ENCODE results near the gene PALM3.

PALM3 gene, protein sequence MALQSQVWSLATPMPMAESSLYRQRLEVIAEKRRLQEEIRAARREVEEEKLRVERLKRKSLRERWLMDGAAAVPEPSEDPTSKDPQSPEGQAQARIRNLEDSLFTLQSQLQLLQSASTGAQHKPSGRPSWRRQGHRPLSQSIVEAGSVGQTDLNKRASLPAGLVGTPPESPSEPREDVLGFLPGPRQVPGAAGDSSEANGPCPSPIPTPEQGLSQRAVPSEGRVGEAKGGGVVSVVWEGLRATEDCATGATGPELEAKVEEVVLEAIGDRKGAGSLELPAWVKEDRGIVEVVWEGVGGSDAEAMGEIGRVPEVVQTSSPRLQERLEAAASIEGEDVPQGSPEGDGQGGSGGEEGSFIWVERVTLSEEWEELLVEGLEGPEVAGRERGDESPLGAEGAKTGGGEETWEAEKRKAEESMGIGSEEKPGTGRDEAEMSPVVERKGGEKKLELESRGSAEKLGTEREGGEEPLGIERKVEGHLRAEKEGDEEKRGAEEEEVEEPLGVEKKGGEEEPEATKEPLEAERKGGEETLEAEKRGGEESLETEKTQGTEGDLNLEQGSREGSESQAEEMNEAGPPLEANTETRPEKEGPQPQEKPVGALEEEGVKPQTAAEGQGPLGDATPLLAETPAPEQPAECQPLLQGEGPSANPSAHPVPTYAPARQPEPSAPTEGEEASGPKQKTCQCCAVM

DNA sequence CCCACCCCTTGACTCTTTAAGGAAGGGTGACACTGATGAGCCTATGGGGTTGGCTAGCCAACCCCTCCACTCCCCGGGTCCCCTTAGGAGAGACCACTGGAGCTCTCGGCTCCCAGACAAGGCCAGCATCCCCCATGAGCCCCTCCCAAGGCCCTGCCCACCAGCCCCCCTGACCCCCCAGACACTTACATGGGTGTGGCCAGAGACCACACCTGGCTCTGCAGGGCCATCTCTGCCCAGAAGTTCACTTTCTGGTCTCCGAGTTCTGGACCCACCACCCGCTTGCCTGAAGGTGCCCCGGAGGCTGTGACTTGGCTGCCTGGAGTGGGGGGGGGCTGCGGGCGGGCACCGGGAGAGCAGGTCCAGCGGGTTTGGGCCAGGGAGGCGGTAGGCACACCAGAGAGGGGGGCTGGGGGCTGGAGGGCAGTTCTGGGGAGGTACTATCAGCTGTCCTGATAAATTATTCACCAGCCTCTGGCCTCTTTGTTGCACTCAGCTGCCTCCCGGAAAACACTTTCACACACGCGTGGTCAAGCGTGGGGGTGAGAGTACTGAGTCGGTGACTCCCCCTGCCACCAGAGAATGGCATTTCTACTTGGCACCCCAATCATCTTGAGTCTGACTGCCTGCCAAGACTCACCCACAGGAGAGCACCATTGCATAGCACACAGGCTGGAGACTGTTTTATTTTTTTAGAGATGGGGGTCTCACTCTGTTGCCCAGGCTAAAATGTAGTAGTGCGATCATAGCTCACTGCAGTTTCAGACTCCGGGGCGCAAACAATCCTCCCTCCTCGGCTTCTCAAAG, at the start of gene PALM3:
TSS of gene PALM3 (minus strand) at position 326 of the 807 bp plus-strand sequence. CDS start at position 230, 96 bp downstream.
- no peak for DNase-seq (ENCODE audit: low spot score)

DNA sequence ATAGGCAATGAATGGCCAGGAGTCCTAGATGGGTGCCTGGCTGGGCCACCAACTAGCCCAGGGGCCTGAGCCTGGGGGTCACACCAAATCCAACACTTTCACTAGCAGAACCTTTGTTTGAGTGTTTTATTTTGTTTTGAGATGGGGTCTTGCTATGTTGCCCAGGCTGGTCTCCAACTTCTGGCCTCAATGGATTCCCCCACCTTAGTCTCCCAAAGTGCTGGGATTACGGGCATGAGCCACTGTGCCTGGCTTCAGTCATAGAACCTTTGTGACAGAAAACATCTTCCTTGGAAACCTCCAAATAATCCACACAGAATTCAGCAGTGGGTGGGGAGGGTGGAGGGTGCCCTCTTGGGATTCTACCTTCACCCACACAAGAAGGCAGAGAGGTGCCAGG, 49.6 kb upstream of the PALM3 start:
- DNase-seq (ENCODE audit: low spot score): no peak

DNA sequence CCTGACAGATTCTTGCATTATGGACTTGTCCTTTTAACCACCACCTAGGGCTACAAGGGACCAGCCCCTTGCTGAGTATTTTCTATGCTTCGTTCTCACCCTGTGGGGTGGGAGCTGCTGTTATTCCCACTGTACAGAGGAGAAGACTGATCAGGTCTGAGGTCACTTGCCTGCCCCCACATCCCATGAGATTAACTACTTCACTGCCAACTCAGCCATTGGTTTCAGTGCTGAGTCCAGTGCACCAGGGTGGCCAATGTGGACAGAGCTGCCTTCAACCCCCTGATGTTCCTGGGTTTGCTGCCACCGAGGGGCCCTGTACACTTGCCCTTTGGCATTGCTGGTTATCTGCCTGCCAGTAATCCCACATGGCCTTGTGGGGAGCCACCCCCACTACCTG, 48.8 kb upstream of the PALM3 start:
- DNase-seq (ENCODE audit: low spot score): no peak

DNA sequence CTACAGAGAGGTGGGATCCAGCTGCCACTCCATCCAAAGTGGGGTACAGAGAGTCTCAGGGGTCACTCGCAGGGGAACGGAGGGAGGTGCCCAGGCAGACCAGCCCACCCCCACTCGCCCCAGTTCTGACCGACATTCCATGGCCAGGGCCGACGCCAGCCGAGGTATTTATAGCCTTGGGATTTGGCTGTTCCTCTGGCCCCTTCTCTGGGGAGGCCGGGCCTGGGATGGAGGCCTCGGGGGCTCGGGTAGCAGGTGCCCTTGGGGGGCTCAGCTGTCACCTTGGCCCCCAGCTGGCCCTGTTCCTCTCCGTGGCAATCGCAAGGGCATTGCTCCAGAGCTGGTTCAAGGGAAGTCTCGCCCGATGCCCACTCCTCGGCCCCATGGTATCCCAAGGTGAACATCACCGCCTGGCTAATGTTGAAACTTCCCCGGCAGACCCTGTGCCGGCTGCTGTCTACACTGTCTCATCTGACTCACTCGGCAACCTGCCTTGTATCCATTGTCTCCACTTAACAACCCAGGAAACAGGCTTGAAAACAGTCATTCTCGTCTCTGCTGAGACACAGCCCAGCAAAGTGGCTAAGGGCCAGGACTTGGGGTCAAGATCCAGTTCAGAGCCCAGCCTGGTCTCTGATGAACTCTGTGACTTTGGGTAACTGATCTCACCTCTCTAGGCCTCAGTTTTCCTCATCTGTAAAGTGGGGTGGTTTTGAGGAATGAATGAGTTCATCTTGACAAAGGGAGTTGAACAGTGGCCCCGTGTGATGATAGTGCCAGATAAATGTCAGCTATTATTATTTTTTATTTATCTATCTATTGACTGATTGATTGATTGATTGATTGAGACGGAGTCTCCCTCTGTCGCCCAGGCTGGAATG, 45.9 kb upstream of the PALM3 start:
- DNase-seq (ENCODE audit: low spot score): no peak

DNA sequence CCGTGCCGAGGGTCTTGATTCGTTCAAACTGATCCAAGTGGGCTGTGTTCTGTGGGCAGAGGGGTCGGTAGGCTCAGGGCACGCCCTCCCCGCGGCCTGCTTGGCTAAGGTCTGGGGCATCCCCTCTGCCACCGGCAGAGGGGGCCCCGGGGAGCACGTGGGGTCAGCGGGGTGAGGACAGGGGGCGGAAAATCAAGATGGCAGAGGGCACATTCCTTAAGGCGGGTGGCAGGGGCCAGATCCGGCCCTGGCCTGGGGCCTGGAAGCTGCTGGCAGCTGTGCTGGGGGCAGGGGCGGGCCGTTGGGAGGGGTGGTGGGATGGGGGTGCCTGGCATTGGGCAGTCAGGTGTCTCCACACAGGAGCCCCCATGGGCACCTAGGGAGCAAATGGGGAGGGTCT, 45.0 kb upstream of the PALM3 start:
- no peak for DNase-seq (ENCODE audit: low spot score)

DNA sequence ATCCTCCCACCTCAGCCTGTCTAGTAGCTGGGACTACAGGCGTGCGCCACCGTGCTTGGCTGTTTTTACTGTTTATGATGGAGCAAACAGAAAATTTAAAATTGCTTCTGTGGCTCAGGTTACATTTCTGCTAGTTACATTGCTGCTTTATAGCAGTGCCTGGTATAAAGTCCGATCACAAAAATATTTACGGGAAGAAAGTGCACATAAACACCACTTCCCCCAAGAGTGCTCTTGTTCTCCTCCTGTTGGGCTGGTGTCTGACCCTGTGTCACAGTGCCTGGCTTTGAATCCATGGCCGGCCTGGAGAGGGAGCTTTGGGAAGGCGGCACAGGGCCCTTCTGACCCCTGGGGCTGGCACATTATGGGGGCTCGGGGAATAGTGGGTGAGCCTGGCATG, 43.8 kb upstream of the PALM3 start:
- DNase-seq (ENCODE audit: low spot score): no peak

DNA sequence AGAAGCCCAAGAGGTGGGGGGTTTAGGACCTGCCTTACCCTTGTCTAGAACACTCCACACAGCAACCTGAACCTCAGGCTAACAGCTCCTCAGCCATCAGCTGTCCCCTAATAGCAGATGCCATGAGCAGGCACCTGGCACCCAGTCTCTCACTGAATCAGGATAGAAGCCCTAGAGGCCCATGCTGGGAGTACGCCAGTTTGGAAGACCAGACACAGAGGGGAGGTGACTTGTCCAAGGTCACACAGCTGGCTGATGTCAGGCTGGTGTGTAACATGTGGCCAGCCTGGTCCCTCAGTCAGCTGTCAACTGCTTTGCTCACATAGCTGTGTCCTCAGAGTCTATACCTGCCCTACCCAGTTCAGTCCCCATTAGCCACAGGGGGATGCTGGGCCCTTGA, 41.4 kb upstream of the PALM3 start:
- DNase-seq (ENCODE audit: low spot score): no peak

DNA sequence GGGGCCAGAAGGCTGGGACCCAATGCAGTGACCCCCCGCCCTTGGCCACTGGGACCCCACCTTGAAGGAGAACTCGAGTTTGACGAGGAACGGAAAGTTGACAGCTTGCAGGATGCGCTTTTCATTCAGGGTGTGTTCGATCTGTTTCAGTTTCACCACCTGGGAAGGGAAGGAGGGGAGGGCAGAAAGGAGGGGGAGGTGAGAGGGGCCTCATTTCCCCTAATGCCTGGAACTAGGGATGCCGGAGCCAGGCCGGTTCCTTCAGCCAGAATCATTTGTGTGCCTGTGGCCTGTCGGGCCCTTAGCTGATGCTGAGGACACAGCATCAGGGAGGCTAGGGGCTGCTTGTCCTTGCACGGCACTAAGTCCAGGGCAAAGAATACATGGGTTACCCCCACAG, 40.9 kb upstream of the PALM3 start:
- no peak for DNase-seq (ENCODE audit: low spot score)

DNA sequence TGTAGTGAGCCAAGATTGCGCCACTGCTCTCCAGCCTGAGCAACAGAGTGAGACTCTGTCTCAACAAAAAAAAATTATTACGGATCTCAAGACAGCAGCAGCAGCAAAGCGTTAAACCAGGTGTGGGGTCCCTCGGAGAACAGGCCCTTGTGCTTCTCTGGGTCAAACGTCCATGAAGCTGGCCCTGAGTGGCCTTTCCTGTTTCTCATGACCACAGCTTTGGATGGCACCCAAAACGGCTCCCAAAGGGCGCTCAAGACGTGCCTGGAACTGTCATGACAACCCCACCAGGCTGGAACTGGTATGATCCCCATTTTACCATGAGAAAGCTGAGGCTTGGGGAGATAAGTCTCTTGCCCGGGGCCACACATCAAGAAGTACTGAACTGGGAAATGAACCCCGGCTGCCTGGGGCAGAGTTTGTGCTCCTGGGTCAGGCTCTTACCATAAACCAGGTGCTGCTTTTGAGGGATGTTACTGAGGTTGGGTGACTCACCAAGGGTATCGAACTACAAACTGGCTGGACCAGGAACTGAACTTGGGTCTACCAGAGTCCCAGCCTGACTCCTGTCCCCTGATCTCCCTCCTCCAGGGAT, 40.3 kb upstream of the PALM3 start:
- no peak for DNase-seq (ENCODE audit: low spot score)

DNA sequence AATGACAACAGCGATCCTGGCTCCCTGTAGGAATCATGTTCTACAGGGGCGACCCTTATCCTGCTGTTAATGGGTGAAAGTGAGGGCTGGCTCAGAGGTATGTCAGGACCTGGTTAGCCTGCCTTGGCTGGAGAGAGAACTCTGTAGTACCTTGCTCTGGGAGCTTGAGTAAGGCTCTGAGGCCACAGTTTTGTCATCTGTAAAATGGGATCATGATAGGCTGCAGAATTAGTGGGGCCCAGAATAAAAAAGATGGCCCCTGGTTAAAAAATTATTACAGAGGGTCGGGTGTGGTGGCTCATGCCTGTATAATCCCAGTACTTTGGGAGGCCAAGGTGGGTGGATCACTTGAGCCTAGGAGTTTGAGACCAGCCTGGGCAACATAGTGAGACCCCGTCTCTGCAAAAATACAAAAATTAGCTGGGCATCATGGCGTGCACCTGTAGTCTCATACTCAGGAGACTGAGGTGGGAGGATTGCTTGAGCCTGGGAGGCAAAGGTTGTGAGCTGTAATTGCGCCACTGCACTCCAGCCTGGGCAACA, 39.2 kb upstream of the PALM3 start:
- no peak for DNase-seq (ENCODE audit: low spot score)

DNA sequence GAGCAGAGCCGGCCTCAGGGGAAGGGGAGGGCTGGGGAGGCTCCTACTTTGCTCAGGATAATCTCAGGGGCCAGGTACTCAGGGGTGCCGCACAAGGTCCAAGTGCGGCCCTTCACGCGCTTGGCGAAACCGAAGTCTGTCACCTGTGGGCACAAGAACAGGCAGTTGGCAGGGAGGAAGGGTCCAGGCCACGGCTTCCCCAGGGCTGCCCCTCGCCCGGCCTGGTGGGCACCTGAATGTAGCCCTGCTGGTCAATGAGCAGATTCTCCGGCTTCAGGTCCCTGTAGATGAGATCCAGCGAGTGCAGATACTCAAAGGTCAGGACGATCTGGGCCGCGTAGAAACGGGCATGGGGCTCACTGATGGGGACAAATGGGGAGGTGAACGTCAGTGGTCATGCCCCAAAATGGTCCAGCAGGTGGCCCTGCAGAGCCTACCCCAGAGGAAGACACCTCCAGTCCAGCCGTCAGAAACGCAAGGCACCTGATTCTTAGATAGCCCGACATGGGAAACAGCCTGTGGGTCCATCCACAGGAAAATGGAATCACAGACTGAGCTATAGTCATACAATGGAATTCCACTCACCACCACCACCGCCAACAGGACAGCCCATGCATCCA, 35.8 kb upstream of the PALM3 start:
- no peak for DNase-seq (ENCODE audit: low spot score)

DNA sequence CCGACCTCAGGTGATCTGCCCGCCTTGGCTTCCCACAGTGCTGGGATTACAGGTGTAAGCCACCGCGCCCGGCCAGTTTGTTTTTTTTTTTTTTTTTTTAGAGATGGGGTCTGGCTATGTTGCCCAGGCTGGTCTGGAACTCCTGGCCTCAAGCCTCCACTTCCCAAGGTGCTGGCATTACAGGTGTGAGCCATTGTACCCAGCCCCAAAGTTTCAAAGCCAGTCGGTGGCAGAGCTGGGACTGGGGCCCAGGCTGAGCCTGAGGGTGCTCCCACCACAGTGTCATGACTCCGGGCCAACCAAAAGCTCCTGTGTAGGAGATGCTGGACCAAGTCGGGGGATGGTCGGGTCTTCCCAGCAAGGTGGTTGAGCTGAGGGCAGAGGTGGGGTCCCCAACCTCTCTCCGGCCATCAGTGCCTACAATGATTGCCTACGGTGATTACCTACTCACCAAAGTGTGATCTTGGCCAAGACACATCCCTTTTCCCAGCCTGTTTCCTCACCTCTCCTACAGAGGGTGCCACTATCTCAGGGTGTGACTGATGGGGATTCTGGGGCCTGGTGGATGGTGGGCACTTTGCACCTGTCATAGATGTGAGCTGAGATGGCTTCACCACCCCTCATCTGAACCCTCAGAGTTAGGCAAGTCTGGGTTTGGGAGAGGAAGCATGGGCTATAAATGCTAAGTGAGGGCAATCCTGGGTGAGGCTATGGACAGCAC, 34.6 kb upstream of the PALM3 start:
- no peak for DNase-seq (ENCODE audit: low spot score)

DNA sequence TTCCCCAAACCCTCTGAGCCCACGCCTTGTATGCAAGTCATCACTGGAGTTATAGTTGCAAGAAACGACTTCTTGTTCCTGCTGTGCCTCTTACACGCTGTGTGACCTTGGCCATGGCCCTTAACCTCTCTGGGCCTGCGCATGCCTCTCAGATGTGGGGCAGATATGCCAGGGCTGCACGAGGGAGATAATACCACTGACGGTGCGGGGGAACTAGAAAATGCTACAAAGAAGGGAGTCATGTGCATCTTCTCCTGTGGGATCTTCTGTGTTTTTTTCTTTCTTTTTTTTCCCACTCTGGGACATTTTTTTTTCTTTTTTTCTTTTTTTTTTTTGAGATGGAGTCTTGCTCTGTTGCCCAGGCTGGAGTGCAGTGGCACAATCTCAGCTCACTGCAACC, 33.0 kb upstream of the PALM3 start:
- DNase-seq (ENCODE audit: low spot score): no peak

DNA sequence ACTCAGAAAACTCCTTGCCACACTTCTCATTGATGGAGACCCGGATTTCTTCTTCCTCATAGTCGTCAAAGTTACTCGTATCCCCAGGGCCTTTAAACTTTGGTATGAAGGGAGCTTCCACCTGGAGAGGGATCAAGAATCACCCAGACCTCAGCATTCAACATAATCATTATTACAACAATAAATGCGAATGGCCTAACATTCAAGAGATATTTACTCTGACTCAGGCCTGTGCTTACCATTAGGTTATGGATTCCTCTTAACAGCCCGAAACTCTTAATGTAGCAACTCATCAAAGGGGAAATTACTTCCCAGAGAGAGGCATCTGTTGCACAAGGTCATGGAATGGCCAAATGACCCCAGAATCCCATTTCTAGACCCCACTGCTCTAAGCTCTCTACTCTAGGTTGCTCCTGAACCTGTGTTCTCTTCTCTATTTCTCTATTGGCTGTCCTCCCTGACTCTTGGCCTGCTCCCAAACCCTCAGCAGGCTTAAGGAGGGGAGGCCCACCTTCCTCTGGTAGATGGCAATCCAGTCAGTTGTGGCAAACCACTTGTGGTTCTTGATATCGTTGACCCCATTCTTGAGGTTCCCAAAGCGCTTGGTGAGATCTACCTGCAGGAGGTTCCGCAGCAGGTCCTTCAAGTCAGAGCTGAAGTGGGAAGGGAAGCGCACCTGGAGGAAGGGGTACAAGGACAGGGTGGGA, 31.4 kb upstream of the PALM3 start:
- no peak for DNase-seq (ENCODE audit: low spot score)

DNA sequence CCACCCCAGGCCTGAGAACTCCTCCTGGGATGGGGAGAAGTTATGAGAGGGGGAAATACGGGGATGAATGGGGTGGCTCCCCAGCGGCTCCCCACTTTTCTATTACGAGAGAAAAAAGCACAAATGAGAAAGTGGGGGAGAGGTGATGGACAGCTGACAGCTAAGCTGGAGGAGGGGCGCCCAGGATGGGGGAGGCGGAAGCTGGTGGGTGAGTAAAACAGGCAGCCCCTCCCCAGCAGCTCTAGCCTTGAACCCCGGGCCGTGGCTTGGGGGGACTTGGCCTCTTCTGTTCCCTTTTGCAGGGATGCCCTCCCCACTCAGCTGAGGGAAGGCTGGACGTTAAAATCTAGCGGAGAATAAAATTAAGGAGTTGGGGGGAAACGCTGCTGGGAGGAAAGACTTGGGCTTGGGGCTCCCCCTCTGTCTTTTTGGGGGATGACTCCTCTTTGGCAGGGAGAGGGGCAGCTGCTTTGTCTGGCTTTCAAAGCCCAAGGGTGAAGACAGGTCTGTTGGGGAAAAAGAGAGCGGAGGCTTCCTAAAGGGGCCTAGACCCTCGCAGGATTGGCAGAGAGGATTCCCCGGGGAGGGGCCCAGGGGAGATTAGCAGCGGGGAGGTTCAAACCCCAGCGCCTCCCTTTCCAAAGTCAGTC, 30.1 kb upstream of the PALM3 start:
- DNase-seq (ENCODE audit: low spot score): no peak

DNA sequence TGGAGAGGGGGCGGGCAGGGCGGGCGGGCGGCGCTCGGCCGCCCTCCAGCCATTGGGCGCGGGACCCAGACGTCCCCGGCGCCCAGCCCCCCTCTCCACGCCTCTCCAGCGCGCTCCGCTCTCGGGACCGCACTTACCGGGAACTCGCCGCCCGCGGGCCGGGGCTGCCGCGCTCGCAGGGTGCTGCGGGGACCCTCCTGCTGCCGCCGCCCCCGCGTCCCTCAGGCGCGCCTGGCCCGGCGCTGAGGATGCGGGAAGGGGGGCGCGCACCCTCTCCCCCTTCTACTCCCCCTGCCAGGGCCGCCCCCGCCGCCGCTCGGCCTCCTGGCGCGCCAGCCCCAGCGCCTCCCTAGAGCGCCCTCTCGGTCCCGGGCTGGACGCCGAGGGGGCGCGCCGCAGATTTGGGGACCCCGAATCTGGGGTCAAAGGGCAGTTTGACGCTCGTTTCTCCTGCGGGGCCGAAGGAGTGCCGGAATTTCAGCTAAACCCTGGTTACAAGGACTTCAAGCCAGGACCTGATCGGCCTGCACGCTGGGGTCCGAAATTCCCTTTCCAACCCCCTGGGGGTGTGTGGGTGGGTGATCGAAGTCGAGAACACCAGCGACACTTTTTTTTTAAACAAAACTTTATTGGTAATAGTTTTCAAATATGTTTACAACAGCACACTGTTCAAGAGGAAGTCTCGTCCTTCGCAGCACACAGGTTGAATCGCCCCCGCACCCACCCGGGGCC, 29.4 kb upstream of the PALM3 start:
- peak; percentile 92 for DNase-seq (ENCODE audit: low spot score)

DNA sequence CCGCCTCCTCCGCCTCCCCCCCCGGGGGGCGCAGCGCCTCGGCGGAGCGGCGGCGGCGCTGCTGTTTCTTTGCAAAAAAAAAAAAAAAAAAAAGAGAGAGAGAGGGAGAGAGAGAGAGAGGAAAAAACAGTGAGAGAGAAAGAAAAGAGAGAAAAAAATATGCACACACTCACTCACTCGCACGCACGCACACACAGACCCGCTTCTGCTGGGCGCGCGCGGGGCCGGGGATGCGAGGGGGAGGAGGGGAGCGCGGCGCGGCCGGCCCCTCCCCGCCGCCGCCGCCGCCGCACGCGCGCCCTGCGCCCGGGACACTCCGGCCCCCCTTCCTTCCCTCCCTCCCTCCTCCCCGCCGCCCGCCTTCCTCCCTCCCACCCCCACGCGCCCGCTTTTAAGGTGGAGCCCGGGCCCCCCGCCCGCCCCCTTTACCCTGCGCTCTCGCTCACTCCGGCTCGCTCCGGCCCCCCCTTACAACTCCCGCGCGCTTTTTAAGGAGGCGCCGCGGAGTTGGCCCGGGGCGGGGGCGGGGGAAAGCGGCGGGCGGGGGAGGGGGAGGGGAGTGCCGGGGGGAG, 28.7 kb upstream of the PALM3 start, which contains the start of gene SAMD1:
TSS of gene SAMD1 (minus strand) at position 243 of the 572 bp plus-strand sequence.
- DNase-seq (ENCODE audit: low spot score): peak; percentile 87
